Measurements from ENCODE around the gene TMCC1.
"Not testable (repeated sequence)": the region's sequence is repeated elsewhere in the genome, so short reads cannot be mapped to it uniquely, and the experiment has no call there.

Gene TMCC1

DNA sequence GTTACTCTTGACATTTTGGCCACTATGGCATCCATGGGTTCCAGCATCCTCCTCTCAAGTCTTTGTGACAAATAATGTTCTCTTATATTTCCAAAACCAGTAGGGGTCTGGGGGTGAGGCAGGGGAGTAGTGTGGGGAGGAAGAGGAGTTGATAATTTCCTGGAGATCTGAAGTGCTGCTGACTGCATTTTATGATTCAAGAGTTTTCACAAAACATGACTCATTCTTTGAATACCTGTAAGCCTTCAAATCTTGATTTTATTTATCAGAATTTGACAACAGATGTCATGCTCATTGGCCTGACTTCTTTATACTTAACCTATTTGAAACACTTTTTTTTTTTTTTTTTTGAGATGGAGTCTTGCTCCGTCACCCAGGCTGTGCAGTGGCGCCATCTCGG is 188.2 kb downstream of the TMCC1 start:
- TF ChIP-seq ZFX (IDR thresholded peaks at IDR 0.05; ENCODE audit: borderline replicate concordance), result no peak
- TF ChIP-seq, protein P1, sequence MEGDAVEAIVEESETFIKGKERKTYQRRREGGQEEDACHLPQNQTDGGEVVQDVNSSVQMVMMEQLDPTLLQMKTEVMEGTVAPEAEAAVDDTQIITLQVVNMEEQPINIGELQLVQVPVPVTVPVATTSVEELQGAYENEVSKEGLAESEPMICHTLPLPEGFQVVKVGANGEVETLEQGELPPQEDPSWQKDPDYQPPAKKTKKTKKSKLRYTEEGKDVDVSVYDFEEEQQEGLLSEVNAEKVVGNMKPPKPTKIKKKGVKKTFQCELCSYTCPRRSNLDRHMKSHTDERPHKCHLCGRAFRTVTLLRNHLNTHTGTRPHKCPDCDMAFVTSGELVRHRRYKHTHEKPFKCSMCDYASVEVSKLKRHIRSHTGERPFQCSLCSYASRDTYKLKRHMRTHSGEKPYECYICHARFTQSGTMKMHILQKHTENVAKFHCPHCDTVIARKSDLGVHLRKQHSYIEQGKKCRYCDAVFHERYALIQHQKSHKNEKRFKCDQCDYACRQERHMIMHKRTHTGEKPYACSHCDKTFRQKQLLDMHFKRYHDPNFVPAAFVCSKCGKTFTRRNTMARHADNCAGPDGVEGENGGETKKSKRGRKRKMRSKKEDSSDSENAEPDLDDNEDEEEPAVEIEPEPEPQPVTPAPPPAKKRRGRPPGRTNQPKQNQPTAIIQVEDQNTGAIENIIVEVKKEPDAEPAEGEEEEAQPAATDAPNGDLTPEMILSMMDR (IDR thresholded peaks at IDR 0.05), result no peak
- H3K27ac ChIP-seq, result no peak overlapping the region

DNA sequence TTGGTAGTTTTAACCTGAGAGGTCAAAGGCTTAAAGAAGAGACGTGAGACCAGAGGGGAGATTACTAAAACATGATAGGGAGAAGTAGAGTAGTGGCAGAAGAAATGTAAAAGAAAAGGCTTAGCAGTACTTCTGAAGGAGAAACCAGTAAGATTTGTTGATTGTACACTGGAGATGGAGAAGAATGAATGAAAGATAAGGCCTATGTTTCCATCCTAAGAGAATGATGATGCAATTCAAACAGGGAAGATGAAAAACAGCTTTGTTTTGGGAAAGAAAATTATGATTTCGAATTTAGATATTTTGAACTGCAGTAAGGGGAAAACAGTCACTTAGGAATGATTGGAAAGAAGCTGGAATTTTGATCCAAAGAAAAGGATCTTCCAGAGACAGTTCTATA is 189.6 kb downstream of the TMCC1 start:
- TF ChIP-seq ZFX (IDR thresholded peaks at IDR 0.05; ENCODE audit: borderline replicate concordance), result no peak
- TF ChIP-seq, protein P1 (IDR thresholded peaks at IDR 0.05), result no peak

DNA sequence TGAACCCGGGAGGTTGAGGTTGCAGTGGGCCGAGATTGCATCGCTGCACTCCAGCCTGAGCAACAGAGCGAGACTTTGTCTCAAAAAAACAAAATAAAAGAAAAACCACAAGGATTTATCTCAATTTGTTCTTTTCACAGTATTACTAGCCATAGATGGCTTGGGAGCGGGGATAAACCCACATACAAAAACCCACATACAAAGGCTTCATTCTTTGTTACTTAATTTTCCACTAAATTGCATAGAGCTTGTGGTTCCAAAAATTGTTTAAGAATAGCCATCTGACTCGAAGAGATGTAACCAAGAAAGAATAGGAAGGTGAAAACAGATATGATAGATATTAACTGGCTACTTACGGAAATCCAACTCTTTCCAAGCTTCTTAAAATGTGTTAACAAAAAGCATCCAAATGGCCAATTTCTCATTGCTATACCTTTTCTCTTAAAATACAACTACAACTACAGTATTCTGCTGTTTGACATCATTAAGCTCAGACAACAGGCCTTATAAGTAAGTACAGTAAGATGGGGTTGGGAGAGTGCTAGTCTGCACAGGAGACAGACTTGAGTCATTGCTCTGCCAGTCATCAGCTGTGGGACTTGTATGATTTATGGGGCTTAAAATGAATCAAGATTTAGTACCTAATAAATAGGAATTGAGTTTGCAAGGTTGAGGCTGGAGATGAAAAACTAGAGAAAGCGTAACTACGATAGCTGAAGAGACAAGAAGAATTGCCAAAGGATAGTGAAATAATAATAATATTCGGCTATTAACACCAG is 190.4 kb downstream of the TMCC1 start:
- H3K27ac ChIP-seq, result no peak overlapping the region
- no peak for TF ChIP-seq ZFX (IDR thresholded peaks at IDR 0.05; ENCODE audit: borderline replicate concordance)
- TF ChIP-seq, protein P1 (IDR thresholded peaks at IDR 0.05), result no peak

More for the DNA sequence above, 189.6 kb downstream of the TMCC1 start:
- no peak overlapping the region for H3K27ac ChIP-seq

DNA sequence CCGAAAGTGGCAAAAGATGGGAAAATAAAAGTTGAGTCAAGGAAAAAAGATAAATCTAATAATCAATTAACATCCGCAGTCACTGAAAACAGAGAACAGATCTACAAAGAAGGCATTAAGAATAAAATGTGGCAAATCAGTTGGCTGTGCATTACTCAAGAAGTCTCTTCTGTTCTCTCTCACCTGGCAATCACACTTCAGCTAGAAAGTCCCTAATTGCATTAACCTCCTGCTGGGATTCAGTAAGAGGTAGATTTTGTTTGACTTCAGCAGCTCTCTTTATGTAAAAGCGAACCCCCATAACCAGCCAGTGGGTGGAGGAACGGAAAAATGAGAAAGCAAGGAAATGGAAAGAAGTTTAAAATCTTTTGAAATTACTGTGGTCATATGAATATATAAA is 192.3 kb downstream of the TMCC1 start:
- no peak overlapping the region for H3K27ac ChIP-seq
- no peak for TF ChIP-seq ZFX (IDR thresholded peaks at IDR 0.05; ENCODE audit: borderline replicate concordance)
- TF ChIP-seq, protein P1 (IDR thresholded peaks at IDR 0.05), result no peak

DNA sequence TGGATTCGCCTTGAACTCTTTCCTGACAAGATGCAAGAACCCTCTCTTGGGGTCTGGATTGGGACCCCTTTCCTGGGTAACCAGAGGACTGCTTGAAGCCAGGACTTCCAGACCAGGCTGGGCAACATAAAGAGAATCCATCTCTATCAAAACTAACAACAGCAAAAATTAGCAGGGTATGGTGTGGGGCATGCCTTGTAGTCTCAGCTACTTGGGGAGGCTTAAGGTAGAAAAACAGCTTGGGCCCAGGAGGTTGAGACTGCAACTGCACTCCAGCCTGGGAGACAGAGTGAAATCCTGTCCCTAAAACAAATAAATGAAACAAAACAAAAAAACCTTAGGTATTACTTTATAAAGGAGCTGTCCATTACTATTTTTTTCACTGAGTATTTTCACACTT is 193.9 kb downstream of the TMCC1 start:
- TF ChIP-seq ZFX (IDR thresholded peaks at IDR 0.05; ENCODE audit: borderline replicate concordance), result no peak
- TF ChIP-seq, protein P1 (IDR thresholded peaks at IDR 0.05), result no peak
- H3K27ac ChIP-seq, result no peak overlapping the region

DNA sequence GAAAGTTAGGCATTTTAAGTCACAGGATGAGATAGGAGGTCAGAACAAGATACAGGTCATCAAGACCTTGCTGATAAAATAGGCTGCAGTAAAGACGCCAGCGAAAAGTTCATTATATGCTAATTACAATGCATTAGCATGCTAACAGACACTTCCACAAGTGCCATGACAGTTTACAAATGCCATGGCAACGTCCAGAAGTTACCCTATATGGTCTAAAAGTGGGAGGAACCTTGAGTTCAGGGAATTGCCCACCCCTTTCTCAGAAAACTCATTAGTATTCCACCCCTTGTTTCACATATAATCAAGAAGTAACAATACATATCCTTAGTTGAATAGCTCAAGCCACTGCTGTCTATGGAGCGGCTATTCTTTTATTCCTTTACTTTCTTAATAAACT is 194.3 kb downstream of the TMCC1 start:
- H3K27ac ChIP-seq, result no peak overlapping the region
- no peak for TF ChIP-seq ZFX (IDR thresholded peaks at IDR 0.05; ENCODE audit: borderline replicate concordance)
- TF ChIP-seq, protein P1 (IDR thresholded peaks at IDR 0.05), result no peak

DNA sequence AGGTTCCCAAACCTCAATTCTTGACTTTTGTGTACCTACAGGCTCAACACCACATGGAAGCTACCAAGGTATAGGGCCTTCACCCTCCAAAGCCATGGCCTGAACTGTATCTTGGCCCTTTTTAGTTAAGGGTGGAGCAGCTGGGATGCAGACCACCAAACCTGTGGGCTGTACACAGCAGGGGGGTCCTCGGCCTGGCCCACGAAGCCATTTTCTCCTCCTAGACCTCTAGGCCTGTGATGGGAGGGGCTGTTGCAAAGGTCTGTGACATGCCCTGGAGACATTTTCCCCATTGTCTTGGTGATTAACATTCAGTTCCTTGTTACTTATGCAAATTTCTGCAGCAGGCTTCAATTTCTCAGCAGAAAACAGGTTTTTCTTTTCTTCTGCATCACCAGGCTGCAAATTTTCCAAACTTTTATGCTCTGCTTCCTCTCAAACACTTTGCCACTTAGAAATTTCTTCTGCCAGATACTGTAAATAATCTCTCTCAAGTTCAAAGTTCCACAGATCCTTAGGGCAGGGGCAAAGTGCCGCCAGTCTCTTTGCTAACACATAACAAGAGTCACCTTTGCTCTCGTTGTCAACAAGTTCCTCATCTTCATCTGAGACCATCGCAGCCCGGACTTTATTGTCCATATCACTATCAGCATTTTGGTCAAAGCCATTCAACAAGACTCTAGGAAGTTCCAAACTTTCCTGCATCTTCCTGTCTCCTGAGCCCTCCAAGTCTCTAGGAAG is 196.1 kb downstream of the TMCC1 start:
- no peak for TF ChIP-seq ZFX (IDR thresholded peaks at IDR 0.05; ENCODE audit: borderline replicate concordance)
- TF ChIP-seq, protein P1 (IDR thresholded peaks at IDR 0.05), result no peak

DNA sequence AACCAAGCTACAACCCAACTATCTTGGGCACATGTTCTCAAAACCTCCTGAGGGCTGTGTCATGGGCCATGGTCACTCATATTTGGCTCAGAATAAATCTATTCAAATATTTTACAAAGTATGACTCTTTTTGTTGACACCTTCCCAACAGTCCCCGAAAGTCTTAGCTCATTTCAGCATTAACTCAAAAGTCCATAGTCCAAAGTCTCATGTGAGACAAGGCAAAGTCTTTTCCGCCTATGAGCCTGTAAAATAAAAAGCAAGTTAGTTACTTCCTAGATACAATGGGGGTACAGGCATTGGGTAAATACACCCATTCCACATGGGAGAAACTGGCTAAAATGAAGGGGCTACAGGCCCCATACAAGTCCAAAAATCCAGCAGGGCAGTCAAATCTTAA is 197.1 kb downstream of the TMCC1 start:
- H3K27ac ChIP-seq, result not testable (repeated sequence)

More for the DNA sequence above, 196.1 kb downstream of the TMCC1 start:
- H3K27ac ChIP-seq, result no peak overlapping the region

Data from 22Rv1 (cell line).